HepG2 (cell line): Measurements from ENCODE around the gene RBBP8NL. TPM values are rescaled to one million over a fixed set of nuclear protein-coding genes. Genes with fewer than 3 reads are reported as not detected.

Experiments used
- CBX1 ChIP-seq: IDR thresholded peaks from one replicate; pipeline ENCODE4 v1.6.1; 2016; ENCODE audit warnings: antibody characterized with exemption, low read depth
- ETV5 ChIP-seq: IDR thresholded peaks from 2 replicates; pipeline ENCODE4 v1.6.1; 2018; ENCODE audit warnings: missing biosample characterization, missing genetic modification reagents, inconsistent platforms, borderline replicate concordance
- FOXM1 ChIP-seq: sonication (generic); formaldehyde crosslinking; IDR thresholded peaks from 2 replicates; pipeline ENCODE4 v1.5.0; 2020; ENCODE audit warnings: missing genetic modification reagents
- GTF2F1 ChIP-seq: fragments of 150-350 bp; IDR thresholded peaks from 2 replicates; pipeline ENCODE4 v1.6.1; 2014; ENCODE audit warnings: low read length
- KLF15 ChIP-seq: sonication (generic); formaldehyde crosslinking; IDR thresholded peaks from 2 replicates; pipeline ENCODE4 v1.8.1; 2023; ENCODE audit warnings: borderline replicate concordance, mild to moderate bottlenecking, inconsistent platforms, missing genetic modification reagents, mixed read lengths
- NAIF1 ChIP-seq: sonication (generic); formaldehyde crosslinking; IDR thresholded peaks from 2 replicates; pipeline ENCODE4 v1.5.0; 2020; ENCODE audit warnings: mild to moderate bottlenecking, missing genetic modification reagents, borderline replicate concordance
- ZBTB44 ChIP-seq: sonication (generic); formaldehyde crosslinking; IDR thresholded peaks from 2 replicates; pipeline ENCODE4 v1.4.0; 2020; ENCODE audit warnings: missing genetic modification reagents
- ZNF326 ChIP-seq: sonication (generic); formaldehyde crosslinking; IDR thresholded peaks from 2 replicates; pipeline ENCODE4 v1.4.0; 2020; ENCODE audit warnings: missing genetic modification reagents, borderline replicate concordance
- ZNF710 ChIP-seq: sonication (generic); formaldehyde crosslinking; IDR thresholded peaks from 2 replicates; pipeline ENCODE4 v1.5.0; 2020; ENCODE audit warnings: mild to moderate bottlenecking, missing genetic modification reagents, borderline replicate concordance
- ZSCAN22 ChIP-seq: sonication (generic); formaldehyde crosslinking; IDR thresholded peaks from 2 replicates; pipeline ENCODE4 v1.4.0; 2020; ENCODE audit warnings: mild to moderate bottlenecking, missing genetic modification reagents
- ZSCAN5A ChIP-seq: sonication (generic); formaldehyde crosslinking; IDR thresholded peaks from 2 replicates; pipeline ENCODE4 v1.8.0; 2022; ENCODE audit warnings: mild to moderate bottlenecking, missing genetic modification reagents, borderline replicate concordance
- ZUFSP ChIP-seq: sonication (generic); formaldehyde crosslinking; IDR thresholded peaks from 2 replicates; pipeline ENCODE4 v1.9.0; 2021; ENCODE audit warnings: missing genetic modification reagents, mild to moderate bottlenecking, borderline replicate concordance
- polyA plus RNA-seq, 8 experiments: library from polyadenylated mRNA; depleted of rRNA in 3 of 8; stranded (reverse) in 7 of 8; unstranded in 1 of 8; fragments of >200 nt; fragmentation: Illumina TruSeq in 4 of 8; extraction: Trizol in 4 of 8; gene quantifications; 2 replicates each; pipeline versions ENCODE4 v1.2.1 to v1.2.3, GENCODE V29; 2011 to 2016; ENCODE audit warnings: low read depth in 4 of 8, missing spikeins in 1 of 8, mixed read lengths in 1 of 8; ENCODE audit not compliant: insufficient read depth in 1 of 8
- total RNA-seq, 5 experiments: library from RNA; depleted of rRNA; stranded (reverse); fragments of >200 nt; fragmentation: Illumina TruSeq; extraction: Trizol; gene quantifications; 2 replicates each; pipeline ENCODE4 v1.2.3, GENCODE V29; 2016; ENCODE audit warnings: low read depth in 1 of 5
- TF ChIP-seq, protein P1 (sequence below): IDR thresholded peaks from 2 replicates; pipeline ENCODE4 v1.6.1; 2016; ENCODE audit warnings: mild to moderate bottlenecking
- TF ChIP-seq, protein P2 (sequence below), 2 experiments: sonication (generic) in 1 of 2; formaldehyde crosslinking in 1 of 2; IDR thresholded peaks; 2 replicates each; pipeline versions ENCODE4 v1.5.1 to v1.6.1; 2011 to 2020; ENCODE audit warnings: borderline replicate concordance in 1 of 2, low read depth in 1 of 2, low read length in 1 of 2, mild to moderate bottlenecking in 1 of 2, missing genetic modification reagents in 1 of 2, moderate library complexity in 1 of 2
- TF ChIP-seq, protein P3 (sequence below): sonication (generic); formaldehyde crosslinking; conservative IDR thresholded peaks from 2 replicates; pipeline ENCODE4 v1.4.0; 2020; ENCODE audit warnings: missing genetic modification reagents

Gene RBBP8NL
- total and polyA plus RNA-seq, 2 of the 13 experiments (the other 11 are each of a cell fraction or from before 2014, with no cell fraction given): 0.69 to 0.86 TPM

DNA sequence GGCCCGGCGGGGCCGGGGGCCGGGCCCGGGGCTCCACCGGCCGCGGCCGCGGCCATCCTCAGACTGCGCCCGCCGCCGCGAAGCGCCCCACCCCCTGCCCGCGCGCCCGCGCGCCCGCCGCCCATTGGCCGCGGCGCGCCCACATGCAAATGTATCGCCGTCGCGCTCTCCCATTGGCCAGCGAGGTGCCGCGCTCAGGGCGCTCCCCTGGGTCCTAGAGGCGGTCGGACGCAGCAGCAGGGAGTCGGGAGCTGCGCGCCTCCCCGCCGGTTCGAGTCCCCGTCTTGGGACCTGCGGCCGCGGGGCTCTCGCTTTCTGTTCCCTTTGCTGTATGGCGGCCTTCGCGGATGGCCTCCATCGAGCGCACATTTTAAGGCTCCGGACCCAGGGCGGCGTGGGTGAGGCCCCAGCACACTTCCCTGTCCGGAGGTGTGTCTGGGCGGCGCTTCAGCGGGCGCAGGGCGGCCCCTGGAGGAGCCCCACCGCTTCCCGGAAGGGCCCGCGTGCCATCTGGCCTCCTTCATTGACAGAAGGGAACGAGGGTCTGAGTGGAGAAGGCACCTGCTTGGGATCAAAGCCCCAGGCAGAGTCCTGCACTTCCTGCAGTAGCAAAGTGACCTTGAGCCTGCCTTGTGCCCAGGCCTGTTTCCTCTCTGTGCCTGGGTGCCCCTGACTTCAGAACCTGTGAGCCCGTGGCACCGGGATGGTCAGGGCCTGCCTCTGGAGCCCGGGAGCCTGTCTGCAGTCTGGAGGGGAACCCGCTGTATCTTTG lies 19.9 kb downstream of the RBBP8NL start, which contains the start of gene CABLES2 (continued):
- TF ChIP-seq ZNF710 (peak; percentile 88; the same call in 1 of the 2 replicates), ETV5 (CRISPR knock-in tag) (peak; percentile 56), ZSCAN22 (CRISPR knock-in tag) (peak; percentile 78; the same call in 1 of the 2 replicates), FOXM1 (CRISPR knock-in tag) (peak; percentile 79; the same call in 1 of the 2 replicates), ZNF326 (CRISPR knock-in tag) (peak; percentile 13; the same call in 1 of the 2 replicates), CBX1 (peak; percentile 33), KLF15 (CRISPR knock-in tag) (peak; percentile 85; the same call in 1 of the 2 replicates), ZUFSP (CRISPR knock-in tag) (no peak), ZBTB44 (no peak; the same call in 1 of the 2 replicates), GTF2F1 (no peak), NAIF1 (CRISPR knock-in tag) (no peak; the same call in 1 of the 2 replicates), ZSCAN5A (peak; percentile 70)
- TF ChIP-seq, protein P1, sequence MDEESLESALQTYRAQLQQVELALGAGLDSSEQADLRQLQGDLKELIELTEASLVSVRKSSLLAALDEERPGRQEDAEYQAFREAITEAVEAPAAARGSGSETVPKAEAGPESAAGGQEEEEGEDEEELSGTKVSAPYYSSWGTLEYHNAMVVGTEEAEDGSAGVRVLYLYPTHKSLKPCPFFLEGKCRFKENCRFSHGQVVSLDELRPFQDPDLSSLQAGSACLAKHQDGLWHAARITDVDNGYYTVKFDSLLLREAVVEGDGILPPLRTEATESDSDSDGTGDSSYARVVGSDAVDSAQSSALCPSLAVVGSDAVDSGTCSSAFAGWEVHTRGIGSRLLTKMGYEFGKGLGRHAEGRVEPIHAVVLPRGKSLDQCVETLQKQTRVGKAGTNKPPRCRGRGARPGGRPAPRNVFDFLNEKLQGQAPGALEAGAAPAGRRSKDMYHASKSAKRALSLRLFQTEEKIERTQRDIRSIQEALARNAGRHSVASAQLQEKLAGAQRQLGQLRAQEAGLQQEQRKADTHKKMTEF: peak; percentile 94
- TF ChIP-seq, protein P2, sequence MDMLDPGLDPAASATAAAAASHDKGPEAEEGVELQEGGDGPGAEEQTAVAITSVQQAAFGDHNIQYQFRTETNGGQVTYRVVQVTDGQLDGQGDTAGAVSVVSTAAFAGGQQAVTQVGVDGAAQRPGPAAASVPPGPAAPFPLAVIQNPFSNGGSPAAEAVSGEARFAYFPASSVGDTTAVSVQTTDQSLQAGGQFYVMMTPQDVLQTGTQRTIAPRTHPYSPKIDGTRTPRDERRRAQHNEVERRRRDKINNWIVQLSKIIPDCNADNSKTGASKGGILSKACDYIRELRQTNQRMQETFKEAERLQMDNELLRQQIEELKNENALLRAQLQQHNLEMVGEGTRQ (IDR thresholded peaks at IDR 0.05; ENCODE audit: low read depth, low read length): no peak
- TF ChIP-seq, protein P2 (CRISPR knock-in tag; IDR thresholded peaks at IDR 0.05; ENCODE audit: borderline replicate concordance): no peak; the same call in 1 of the 2 replicates
- TF ChIP-seq, protein P3, sequence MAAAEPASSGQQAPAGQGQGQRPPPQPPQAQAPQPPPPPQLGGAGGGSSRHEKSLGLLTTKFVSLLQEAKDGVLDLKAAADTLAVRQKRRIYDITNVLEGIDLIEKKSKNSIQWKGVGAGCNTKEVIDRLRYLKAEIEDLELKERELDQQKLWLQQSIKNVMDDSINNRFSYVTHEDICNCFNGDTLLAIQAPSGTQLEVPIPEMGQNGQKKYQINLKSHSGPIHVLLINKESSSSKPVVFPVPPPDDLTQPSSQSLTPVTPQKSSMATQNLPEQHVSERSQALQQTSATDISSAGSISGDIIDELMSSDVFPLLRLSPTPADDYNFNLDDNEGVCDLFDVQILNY: peak; percentile 95
